ENCODE results near the gene INPP5E.

Gene INPP5E

DNA sequence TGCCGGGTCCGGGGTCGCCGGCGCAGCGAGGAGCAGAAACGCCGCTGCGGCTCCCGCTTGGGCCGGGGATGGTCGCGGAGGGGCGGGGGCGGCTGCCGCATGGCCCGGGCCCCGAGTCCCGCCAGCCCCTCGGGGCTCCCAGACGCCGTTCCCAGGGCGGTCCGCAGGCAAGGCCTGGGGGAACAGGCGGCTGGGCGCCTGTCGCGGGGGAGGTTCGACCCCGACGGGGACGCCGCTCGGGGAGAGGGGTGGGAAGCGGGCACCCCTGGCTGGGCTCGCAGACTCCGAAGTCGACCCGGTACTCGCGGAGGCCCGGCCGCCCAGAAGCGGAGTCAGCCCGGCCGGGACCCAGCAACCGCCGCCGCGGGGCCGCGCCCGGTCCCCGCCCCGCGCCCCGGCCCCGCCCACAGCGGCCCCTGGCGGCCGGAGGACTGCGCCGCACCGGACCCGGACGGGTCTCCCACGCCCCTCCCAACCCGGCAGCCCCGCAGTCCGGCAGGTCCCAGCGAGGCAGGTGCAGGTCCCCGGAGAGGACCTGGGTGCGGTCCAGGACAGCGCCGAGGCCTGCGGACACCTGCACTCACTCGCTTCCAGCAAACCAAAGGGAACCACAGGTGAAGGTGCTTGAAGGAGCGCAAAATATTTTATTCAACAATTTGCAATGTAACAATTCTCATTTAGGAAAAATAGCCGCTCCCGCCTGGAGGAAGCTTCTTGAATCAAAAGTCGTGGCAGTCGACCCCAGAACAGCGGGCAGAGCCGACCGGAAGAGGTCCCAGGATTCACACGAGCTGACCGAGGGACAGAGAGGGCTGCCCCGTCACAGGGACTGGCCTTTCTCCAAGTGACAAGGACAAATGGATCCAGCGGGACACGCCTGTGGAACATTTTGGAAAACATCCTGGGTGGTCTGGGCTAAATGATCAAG is at the start of gene INPP5E:
Gene INPP5E (minus strand): TSS at position 365 of the 928 bp plus-strand sequence. CDS start 426 bp downstream, outside the sequence.
- DNase-seq (ENCODE audit: insufficient read length, low spot score) (peak; percentile 86), FAIRE-seq (no peak)
- TF ChIP-seq, protein P1, sequence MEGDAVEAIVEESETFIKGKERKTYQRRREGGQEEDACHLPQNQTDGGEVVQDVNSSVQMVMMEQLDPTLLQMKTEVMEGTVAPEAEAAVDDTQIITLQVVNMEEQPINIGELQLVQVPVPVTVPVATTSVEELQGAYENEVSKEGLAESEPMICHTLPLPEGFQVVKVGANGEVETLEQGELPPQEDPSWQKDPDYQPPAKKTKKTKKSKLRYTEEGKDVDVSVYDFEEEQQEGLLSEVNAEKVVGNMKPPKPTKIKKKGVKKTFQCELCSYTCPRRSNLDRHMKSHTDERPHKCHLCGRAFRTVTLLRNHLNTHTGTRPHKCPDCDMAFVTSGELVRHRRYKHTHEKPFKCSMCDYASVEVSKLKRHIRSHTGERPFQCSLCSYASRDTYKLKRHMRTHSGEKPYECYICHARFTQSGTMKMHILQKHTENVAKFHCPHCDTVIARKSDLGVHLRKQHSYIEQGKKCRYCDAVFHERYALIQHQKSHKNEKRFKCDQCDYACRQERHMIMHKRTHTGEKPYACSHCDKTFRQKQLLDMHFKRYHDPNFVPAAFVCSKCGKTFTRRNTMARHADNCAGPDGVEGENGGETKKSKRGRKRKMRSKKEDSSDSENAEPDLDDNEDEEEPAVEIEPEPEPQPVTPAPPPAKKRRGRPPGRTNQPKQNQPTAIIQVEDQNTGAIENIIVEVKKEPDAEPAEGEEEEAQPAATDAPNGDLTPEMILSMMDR (IDR thresholded peaks at IDR 0.05; ENCODE audit: insufficient read depth, missing control alignments) = peak; percentile 46

GRCh38 chr9:136488247-136489214 is 48.9 kb upstream of the INPP5E start:
- TF ChIP-seq, protein P1 (IDR thresholded peaks at IDR 0.05; ENCODE audit: insufficient read depth, missing control alignments) = peak; percentile 88
- FAIRE-seq (no peak), DNase-seq (ENCODE audit: insufficient read length, low spot score) (no peak)

DNA sequence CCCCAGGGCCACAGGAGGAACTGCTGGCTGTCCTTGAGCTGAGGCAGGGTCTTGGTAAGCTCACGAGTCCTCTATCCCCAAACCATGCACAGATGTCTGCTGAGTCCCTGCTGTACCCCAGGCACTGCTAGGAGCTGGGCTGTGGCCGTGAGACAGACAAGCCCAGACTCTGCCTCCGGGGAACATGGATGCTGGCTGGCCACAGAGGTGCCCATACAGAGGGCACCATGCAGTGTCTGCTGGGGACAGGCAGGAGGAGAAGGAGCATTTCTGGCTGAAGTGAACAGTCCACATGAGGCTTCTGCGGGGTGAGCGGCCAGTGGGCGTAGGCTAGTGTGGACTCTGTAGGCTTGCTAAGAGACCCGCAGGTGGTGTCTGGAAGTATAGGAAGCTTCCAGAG is 48.0 kb upstream of the INPP5E start:
- no peak for FAIRE-seq
- TF ChIP-seq, protein P1 (IDR thresholded peaks at IDR 0.05; ENCODE audit: insufficient read depth, missing control alignments) = no peak
- DNase-seq (ENCODE audit: insufficient read length, low spot score) = no peak

DNA sequence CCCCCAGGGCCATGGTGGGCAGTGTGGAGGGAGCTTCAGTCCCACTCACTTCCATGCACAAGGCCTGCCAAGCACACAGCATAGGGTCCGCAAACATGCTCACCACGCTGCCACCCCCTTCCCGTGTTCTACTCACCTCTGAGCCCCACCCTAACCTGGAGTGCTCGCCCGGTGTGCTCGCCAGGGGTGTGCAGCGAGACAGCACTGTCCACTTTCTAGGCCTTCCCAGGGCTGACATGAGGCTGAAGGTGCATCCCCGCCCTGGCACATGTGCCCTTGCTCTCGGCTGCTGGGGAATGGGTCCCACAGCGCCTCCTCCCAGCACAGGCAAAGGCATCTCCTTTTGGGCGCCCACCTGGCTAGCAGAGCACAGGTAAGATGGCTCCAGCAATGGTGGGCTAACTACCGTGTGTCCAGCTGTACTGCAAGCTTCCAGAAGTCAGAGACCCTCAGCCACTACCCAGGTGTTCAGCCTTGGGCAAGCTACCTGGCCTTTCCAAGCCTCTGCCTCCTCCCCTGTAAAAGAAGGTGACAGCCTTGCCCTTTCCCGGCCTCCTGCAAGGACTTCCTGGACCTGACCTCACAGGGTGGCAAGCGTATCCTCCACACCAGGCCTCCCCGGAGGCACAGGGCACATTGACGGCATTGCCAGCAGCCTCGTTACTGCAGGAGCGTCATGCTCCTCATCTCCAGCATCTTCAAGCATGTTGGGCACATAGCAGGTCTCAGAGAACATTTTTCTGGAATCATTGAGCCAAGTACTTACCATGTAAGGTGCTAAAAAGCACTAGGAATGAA is 47.4 kb upstream of the INPP5E start:
- FAIRE-seq (no peak), DNase-seq (ENCODE audit: insufficient read length, low spot score) (no peak)
- TF ChIP-seq, protein P1 (IDR thresholded peaks at IDR 0.05; ENCODE audit: insufficient read depth, missing control alignments) = no peak

GRCh38 chr9:136486131-136486530 is 46.5 kb upstream of the INPP5E start:
- TF ChIP-seq, protein P1 (IDR thresholded peaks at IDR 0.05; ENCODE audit: insufficient read depth, missing control alignments) = no peak
- FAIRE-seq (no peak), DNase-seq (ENCODE audit: insufficient read length, low spot score) (no peak)
